WTC11 (cell line): ENCODE data around the gene NCOA3. TPM values are rescaled to one million over a fixed set of nuclear protein-coding genes. Genes with fewer than 3 reads are reported as not detected.
A peak's percentile ranks its signal among the peaks of the same experiment; 100 is the strongest.

Experiments used
- ATAC-seq: fragments of 200-7000 bp; cut with Tn5 transposase; 2 replicates; pipeline ENCODE4 v1.10.0; 2021; ENCODE audit warnings: mild to moderate bottlenecking, moderate library complexity
- CTCF ChIA-PET: fragments of 300-600 bp; sonication (Branson Sonifier 250); formaldehyde crosslinking; loops from one replicate; lab custom pipeline; 2021; ENCODE audit warnings: antibody characterized with exemption; lab: Charles Lee
- POLR2A ChIA-PET: fragments of 350-600 bp; sonication (Branson Sonifier 250); formaldehyde crosslinking; loops from one replicate; lab custom pipeline; 2021; ENCODE audit warnings: antibody characterized with exemption; lab: Charles Lee
- DNase-seq: peaks from one replicate; pipeline ENCODE4 v3.0.0; 2021; ENCODE audit warnings: low spot score
- H3K27ac Mint-ChIP-seq: 2 replicates; pipeline ENCODE4 v1.8.0; 2021; ENCODE audit warnings: mixed read lengths
- H3K27me3 Mint-ChIP-seq: 2 replicates; pipeline ENCODE4 v1.8.0; 2021; ENCODE audit warnings: low read depth, mild to moderate bottlenecking, moderate library complexity, mixed read lengths
- H3K36me3 Mint-ChIP-seq: 2 replicates; pipeline ENCODE4 v1.8.0; 2021; ENCODE audit warnings: mixed read lengths
- H3K4me1 Mint-ChIP-seq: 2 replicates; pipeline ENCODE4 v1.8.0; 2022; ENCODE audit warnings: mixed read lengths
- H3K4me3 Mint-ChIP-seq: 2 replicates; pipeline ENCODE4 v1.8.0; 2021; ENCODE audit warnings: mild to moderate bottlenecking, moderate library complexity, mixed read lengths
- H3K9me3 Mint-ChIP-seq: 2 replicates; pipeline ENCODE4 v1.8.0; 2021; ENCODE audit warnings: mixed read lengths
- CBFB ChIP-seq: sonication (generic); formaldehyde crosslinking; IDR thresholded peaks from 2 replicates; pipeline ENCODE4 v1.8.1; 2022; ENCODE audit warnings: mild to moderate bottlenecking, low read depth, missing genetic modification reagents
- ERG ChIP-seq: fragments of 250-450 bp; sonication (Bioruptor Pico); IDR thresholded peaks from 2 replicates; pipeline ENCODE4 v1.8.0; 2021; ENCODE audit warnings: mild to moderate bottlenecking
- FOXJ3 ChIP-seq: sonication (generic); formaldehyde crosslinking; IDR thresholded peaks from 2 replicates; pipeline ENCODE4 v1.9.0; 2021; ENCODE audit warnings: missing genetic modification reagents, mild to moderate bottlenecking, borderline replicate concordance
- JAZF1 ChIP-seq: fragments of 250-450 bp; sonication (Bioruptor Pico); IDR thresholded peaks from 2 replicates; pipeline ENCODE4 v1.9.0; 2021; ENCODE audit warnings: moderate library complexity, mild to moderate bottlenecking, inconsistent platforms
- NR1H2 ChIP-seq: sonication (generic); formaldehyde crosslinking; IDR thresholded peaks from 2 replicates; pipeline ENCODE4 v1.9.0; 2021; ENCODE audit warnings: mild to moderate bottlenecking, moderate library complexity, missing genetic modification reagents
- NR2C2 ChIP-seq: sonication (generic); formaldehyde crosslinking; IDR thresholded peaks from 2 replicates; pipeline ENCODE4 v1.8.0; 2022; ENCODE audit warnings: mild to moderate bottlenecking, missing genetic modification reagents
- NR3C1 ChIP-seq: sonication (generic); formaldehyde crosslinking; conservative IDR thresholded peaks from 2 replicates; pipeline ENCODE4 v1.8.1; 2023; ENCODE audit warnings: low read depth, mild to moderate bottlenecking, missing genetic modification reagents
- RELA ChIP-seq: sonication (generic); formaldehyde crosslinking; IDR thresholded peaks from 2 replicates; pipeline ENCODE4 v1.8.1; 2022; ENCODE audit warnings: missing genetic modification reagents, mild to moderate bottlenecking, borderline replicate concordance
- STAT6 ChIP-seq: sonication (generic); formaldehyde crosslinking; conservative IDR thresholded peaks from 2 replicates; pipeline ENCODE4 v1.8.1; 2023; ENCODE audit warnings: mild to moderate bottlenecking, low read depth, missing genetic modification reagents, moderate library complexity
- TCF7 ChIP-seq: sonication (generic); formaldehyde crosslinking; IDR thresholded peaks from 2 replicates; pipeline ENCODE4 v1.8.0; 2022; ENCODE audit warnings: mild to moderate bottlenecking, low read depth, missing genetic modification reagents, moderate library complexity
- TEAD4 ChIP-seq: sonication (generic); formaldehyde crosslinking; IDR thresholded peaks from 2 replicates; pipeline ENCODE4 v1.8.0; 2022; ENCODE audit warnings: mild to moderate bottlenecking, missing genetic modification reagents
- ZNF121 ChIP-seq: sonication (generic); formaldehyde crosslinking; IDR thresholded peaks from 2 replicates; pipeline ENCODE4 v1.8.0; 2023; ENCODE audit warnings: missing genetic modification reagents
- ZNF219 ChIP-seq: sonication (generic); formaldehyde crosslinking; IDR thresholded peaks from 2 replicates; pipeline ENCODE4 v1.8.0; 2023; ENCODE audit warnings: missing genetic modification reagents, mild to moderate bottlenecking, borderline replicate concordance
- ZNF317 ChIP-seq: sonication (generic); formaldehyde crosslinking; IDR thresholded peaks from 2 replicates; pipeline ENCODE4 v1.8.1; 2023; ENCODE audit warnings: low read depth, mild to moderate bottlenecking, moderate library complexity, missing genetic modification reagents, borderline replicate concordance
- total RNA-seq: library from RNA; stranded (reverse); gene quantifications from 3 replicates; pipeline ENCODE4 v1.2.3, GENCODE V29; 2021
- TF ChIP-seq, protein P1 (sequence below): sonication (generic); formaldehyde crosslinking; IDR thresholded peaks from 2 replicates; pipeline ENCODE4 v1.8.1; 2022; ENCODE audit warnings: low read depth, mild to moderate bottlenecking, moderate library complexity, missing genetic modification reagents, borderline replicate concordance
- TF ChIP-seq, protein P2 (sequence below): sonication (generic); formaldehyde crosslinking; IDR thresholded peaks from 2 replicates; pipeline ENCODE4 v1.8.0; 2022; ENCODE audit warnings: mild to moderate bottlenecking, missing genetic modification reagents
- TF ChIP-seq, protein P3 (sequence below): sonication (generic); formaldehyde crosslinking; IDR thresholded peaks from 2 replicates; pipeline ENCODE4 v1.8.0; 2023; ENCODE audit warnings: missing genetic modification reagents, mild to moderate bottlenecking, borderline replicate concordance
- TF ChIP-seq, protein P4 (sequence below): fragments of 250-450 bp; sonication (Bioruptor Pico); conservative IDR thresholded peaks from 2 replicates; pipeline ENCODE4 v1.9.0; 2021; ENCODE audit warnings: mild to moderate bottlenecking
- TF ChIP-seq, protein P5 (sequence below): sonication (generic); formaldehyde crosslinking; IDR thresholded peaks from 2 replicates; pipeline ENCODE4 v1.8.1; 2023; ENCODE audit warnings: mild to moderate bottlenecking, missing genetic modification reagents, moderate library complexity
- TF ChIP-seq, protein P6 (sequence below): fragments of 250-450 bp; sonication (Bioruptor Pico); IDR thresholded peaks from 2 replicates; pipeline ENCODE4 v2.1.2; 2022; ENCODE audit warnings: mild to moderate bottlenecking, moderate library complexity

Gene NCOA3
- total RNA-seq, 1 experiment from 2014 or later, result 25.2 TPM

GRCh38 chr20:47672886-47673670 is 171.4 kb downstream of the NCOA3 start:
- no peaks in the 10 kb centered on the region for H3K36me3 Mint-ChIP-seq
- no peak for TF ChIP-seq NR1H2
- TF ChIP-seq, protein P1, sequence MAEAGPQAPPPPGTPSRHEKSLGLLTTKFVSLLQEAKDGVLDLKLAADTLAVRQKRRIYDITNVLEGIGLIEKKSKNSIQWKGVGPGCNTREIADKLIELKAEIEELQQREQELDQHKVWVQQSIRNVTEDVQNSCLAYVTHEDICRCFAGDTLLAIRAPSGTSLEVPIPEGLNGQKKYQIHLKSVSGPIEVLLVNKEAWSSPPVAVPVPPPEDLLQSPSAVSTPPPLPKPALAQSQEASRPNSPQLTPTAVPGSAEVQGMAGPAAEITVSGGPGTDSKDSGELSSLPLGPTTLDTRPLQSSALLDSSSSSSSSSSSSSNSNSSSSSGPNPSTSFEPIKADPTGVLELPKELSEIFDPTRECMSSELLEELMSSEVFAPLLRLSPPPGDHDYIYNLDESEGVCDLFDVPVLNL, result no peak
- no peak for TF ChIP-seq FOXJ3
- TF ChIP-seq, protein P2, sequence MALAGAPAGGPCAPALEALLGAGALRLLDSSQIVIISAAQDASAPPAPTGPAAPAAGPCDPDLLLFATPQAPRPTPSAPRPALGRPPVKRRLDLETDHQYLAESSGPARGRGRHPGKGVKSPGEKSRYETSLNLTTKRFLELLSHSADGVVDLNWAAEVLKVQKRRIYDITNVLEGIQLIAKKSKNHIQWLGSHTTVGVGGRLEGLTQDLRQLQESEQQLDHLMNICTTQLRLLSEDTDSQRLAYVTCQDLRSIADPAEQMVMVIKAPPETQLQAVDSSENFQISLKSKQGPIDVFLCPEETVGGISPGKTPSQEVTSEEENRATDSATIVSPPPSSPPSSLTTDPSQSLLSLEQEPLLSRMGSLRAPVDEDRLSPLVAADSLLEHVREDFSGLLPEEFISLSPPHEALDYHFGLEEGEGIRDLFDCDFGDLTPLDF (CRISPR knock-in tag), result no peak
- TF ChIP-seq ZNF219, result no peak
- TF ChIP-seq, protein P3, sequence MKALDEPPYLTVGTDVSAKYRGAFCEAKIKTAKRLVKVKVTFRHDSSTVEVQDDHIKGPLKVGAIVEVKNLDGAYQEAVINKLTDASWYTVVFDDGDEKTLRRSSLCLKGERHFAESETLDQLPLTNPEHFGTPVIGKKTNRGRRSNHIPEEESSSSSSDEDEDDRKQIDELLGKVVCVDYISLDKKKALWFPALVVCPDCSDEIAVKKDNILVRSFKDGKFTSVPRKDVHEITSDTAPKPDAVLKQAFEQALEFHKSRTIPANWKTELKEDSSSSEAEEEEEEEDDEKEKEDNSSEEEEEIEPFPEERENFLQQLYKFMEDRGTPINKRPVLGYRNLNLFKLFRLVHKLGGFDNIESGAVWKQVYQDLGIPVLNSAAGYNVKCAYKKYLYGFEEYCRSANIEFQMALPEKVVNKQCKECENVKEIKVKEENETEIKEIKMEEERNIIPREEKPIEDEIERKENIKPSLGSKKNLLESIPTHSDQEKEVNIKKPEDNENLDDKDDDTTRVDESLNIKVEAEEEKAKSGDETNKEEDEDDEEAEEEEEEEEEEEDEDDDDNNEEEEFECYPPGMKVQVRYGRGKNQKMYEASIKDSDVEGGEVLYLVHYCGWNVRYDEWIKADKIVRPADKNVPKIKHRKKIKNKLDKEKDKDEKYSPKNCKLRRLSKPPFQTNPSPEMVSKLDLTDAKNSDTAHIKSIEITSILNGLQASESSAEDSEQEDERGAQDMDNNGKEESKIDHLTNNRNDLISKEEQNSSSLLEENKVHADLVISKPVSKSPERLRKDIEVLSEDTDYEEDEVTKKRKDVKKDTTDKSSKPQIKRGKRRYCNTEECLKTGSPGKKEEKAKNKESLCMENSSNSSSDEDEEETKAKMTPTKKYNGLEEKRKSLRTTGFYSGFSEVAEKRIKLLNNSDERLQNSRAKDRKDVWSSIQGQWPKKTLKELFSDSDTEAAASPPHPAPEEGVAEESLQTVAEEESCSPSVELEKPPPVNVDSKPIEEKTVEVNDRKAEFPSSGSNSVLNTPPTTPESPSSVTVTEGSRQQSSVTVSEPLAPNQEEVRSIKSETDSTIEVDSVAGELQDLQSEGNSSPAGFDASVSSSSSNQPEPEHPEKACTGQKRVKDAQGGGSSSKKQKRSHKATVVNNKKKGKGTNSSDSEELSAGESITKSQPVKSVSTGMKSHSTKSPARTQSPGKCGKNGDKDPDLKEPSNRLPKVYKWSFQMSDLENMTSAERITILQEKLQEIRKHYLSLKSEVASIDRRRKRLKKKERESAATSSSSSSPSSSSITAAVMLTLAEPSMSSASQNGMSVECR (CRISPR knock-in tag), result no peak
- TF ChIP-seq CBFB, result no peak
- TF ChIP-seq ZNF121 (CRISPR knock-in tag), result no peak
- TF ChIP-seq TCF7 (CRISPR knock-in tag), result no peak
- TF ChIP-seq STAT6 (CRISPR knock-in tag), result no peak
- TF ChIP-seq, protein P4, sequence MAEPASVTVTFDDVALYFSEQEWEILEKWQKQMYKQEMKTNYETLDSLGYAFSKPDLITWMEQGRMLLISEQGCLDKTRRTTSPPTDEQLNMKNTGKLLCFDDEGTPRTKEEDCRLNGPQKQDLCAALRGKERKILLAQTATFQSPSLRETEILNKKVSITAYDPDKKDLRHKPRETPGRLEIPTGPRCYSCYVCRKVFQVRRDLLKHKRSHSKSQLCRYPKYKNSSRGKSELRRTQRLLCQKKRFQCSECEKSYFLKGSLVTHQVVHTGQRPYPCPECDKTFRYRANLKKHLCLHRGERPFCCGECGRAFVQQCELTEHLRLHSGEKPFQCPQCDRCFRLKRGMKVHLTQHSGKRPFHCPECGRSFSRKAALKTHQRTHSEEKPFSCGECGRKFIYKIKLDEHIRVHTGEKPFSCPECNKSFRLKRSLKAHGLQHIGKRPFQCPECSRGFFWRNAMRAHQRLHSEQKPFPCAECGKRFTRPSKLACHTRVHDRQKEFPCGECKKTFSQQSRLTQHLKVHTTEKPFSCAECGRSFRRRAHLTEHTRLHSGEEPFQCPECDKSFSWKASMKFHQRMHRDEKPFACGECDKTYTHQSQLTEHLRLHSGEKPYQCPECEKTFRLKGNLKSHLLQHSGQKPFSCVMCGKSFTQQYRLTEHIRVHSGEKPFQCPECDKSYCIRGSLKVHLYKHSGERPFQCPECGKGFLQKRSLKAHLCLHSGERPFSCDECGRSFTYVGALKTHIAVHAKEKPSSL (CRISPR knock-in tag), result no peak
- no peak for TF ChIP-seq JAZF1 (CRISPR knock-in tag)
- TF ChIP-seq ZNF317 (CRISPR knock-in tag), result no peak
- no peak for TF ChIP-seq ERG (CRISPR knock-in tag)
- no peak for TF ChIP-seq NR3C1 (CRISPR knock-in tag)
- TF ChIP-seq, protein P5, sequence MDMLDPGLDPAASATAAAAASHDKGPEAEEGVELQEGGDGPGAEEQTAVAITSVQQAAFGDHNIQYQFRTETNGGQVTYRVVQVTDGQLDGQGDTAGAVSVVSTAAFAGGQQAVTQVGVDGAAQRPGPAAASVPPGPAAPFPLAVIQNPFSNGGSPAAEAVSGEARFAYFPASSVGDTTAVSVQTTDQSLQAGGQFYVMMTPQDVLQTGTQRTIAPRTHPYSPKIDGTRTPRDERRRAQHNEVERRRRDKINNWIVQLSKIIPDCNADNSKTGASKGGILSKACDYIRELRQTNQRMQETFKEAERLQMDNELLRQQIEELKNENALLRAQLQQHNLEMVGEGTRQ (CRISPR knock-in tag), result no peak
- TF ChIP-seq RELA (CRISPR knock-in tag), result no peak
- no peak for TF ChIP-seq TEAD4 (CRISPR knock-in tag)
- TF ChIP-seq, protein P6, sequence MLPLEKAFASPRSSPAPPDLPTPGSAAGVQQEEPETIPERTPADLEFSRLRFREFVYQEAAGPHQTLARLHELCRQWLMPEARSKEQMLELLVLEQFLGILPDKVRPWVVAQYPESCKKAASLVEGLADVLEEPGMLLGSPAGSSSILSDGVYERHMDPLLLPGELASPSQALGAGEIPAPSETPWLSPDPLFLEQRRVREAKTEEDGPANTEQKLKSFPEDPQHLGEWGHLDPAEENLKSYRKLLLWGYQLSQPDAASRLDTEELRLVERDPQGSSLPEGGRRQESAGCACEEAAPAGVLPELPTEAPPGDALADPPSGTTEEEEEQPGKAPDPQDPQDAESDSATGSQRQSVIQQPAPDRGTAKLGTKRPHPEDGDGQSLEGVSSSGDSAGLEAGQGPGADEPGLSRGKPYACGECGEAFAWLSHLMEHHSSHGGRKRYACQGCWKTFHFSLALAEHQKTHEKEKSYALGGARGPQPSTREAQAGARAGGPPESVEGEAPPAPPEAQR, result no peak
- no peak for TF ChIP-seq NR2C2
- TF ChIP-seq, all 79 proteins: peak for 0
- ChIA-PET POLR2A (no interaction called here), CTCF (interaction anchor here (2.2 kb wide), 1 partner anchor 10 kb away, joined by 10 read pairs; no protein-coding TSS in a partner anchor)
- DNase-seq (no peak), ATAC-seq (no peak)
- H3K9me3 Mint-ChIP-seq, result no peaks in the 10 kb centered on the region
- peaks cover 17% of the 10 kb centered on the region for H3K4me1 Mint-ChIP-seq
- H3K27me3 Mint-ChIP-seq, result no peaks in the 10 kb centered on the region
- H3K4me3 Mint-ChIP-seq, result no peak overlapping the region
- peak overlapping the region; percentile 46; the same call in 1 of the 2 replicates for H3K27ac Mint-ChIP-seq
